Vagina (tissue), 2 donors: ENCODE results near the gene IL17RC. TPM values are rescaled to one million over a fixed set of nuclear protein-coding genes. Genes with fewer than 3 reads are reported as not detected.

Experiments used
- DNase-seq, 2 donors: peaks; one replicate each; pipeline ENCODE4 v3.0.0-alpha.2; 2017; ENCODE audit errors: extremely low spot score in 2 of 2
- H3K27ac ChIP-seq: fragments of 200-600 bp; sonication (generic); one replicate; pipeline ENCODE4 v1.5.1; 2019
- H3K27me3 ChIP-seq: fragments of 200-600 bp; sonication (generic); one replicate; pipeline ENCODE4 v1.5.1; 2019
- H3K36me3 ChIP-seq, 2 donors: fragments of 200-600 bp; sonication (generic); one replicate each; pipeline ENCODE4 v1.5.1; 2017 to 2019
- H3K4me1 ChIP-seq: fragments of 200-600 bp; sonication (generic); one replicate; pipeline ENCODE4 v1.5.1; 2019
- H3K4me3 ChIP-seq, 2 donors: fragments of 200-600 bp; sonication (generic); 1 replicate in 1 of 2; 2 replicates in 1 of 2; pipeline ENCODE4 v1.5.1; 2016 to 2019
- H3K9me3 ChIP-seq: fragments of 200-600 bp; sonication (generic); one replicate; pipeline ENCODE4 v1.5.1; 2019
- POLR2A ChIP-seq, 2 donors: fragments of 450-650 bp; IDR thresholded peaks; one replicate each; pipeline ENCODE4 v1.6.1; 2017; ENCODE audit warnings: antibody characterized with exemption in 2 of 2, mild to moderate bottlenecking in 2 of 2, moderate library complexity in 2 of 2
- POLR2AphosphoS5 ChIP-seq, 2 donors: sonication (generic); formaldehyde crosslinking; IDR thresholded peaks; one replicate each; pipeline ENCODE4 v1.9.0; 2017; ENCODE audit warnings: antibody characterized with exemption in 2 of 2, mild to moderate bottlenecking in 2 of 2, low read depth in 1 of 2; ENCODE audit not compliant: insufficient read depth in 1 of 2
- intact Hi-C: fragments of 100-400 bp; cut with DNase I; formaldehyde crosslinking; loops from one replicate; pipeline ENCODE4 v1.15.1; 2023
- total RNA-seq: library from RNA; depleted of rRNA; stranded (reverse); fragments of >200 nt; gene quantifications from one replicate; pipeline ENCODE4 v1.2.3, GENCODE V29; 2016
- TF ChIP-seq, protein P1 (sequence below), 3 experiments: fragments of 450-650 bp in 2 of 3; fragments of 200-600 bp in 1 of 3; sonication (generic) in 1 of 3; IDR thresholded peaks; one replicate each; pipeline ENCODE4 v1.5.1; 2017 to 2019; ENCODE audit warnings: antibody characterized with exemption in 3 of 3, mild to moderate bottlenecking in 2 of 3, moderate library complexity in 2 of 3

The IL17RC gene
- total RNA-seq, 1 donor from 2014 or later = 66.3 TPM

DNA sequence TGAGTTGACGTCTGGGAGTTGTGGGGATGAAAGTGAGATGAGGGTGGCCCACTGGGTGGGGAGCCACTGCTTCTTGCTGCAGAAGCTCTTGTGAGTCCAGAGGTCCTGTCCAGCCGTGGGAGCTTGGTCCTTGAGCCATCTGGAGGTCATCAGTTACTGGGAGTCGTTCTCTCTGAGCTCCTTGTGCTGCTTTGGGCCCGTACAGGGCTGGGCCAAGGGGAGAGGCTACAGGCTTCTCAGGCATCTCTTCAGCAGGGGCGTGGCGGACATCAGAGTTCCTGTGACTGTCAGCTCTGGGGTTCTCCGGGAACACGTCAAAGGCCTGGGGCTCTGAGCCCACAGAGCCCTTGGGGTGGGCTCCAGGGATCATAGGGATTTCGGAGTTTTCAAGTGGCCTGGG, 32.7 kb downstream of the IL17RC start:
- intact Hi-C loops = no loop called here
- Histone ChIP-seq H3K9me3 (no peaks in the 10 kb centered on the region), H3K4me3 (no peak overlapping the region), H3K36me3 (no peaks in the 10 kb centered on the region), H3K4me1 (peaks cover 36% of the 10 kb centered on the region), H3K27ac (no peak overlapping the region), H3K27me3 (no peaks in the 10 kb centered on the region)
- TF ChIP-seq POLR2AphosphoS5 (IDR thresholded peaks at IDR 0.05; ENCODE audit: insufficient read depth in 1 of 2, low read depth in 1 of 2) = no peak
- TF ChIP-seq, protein P1, sequence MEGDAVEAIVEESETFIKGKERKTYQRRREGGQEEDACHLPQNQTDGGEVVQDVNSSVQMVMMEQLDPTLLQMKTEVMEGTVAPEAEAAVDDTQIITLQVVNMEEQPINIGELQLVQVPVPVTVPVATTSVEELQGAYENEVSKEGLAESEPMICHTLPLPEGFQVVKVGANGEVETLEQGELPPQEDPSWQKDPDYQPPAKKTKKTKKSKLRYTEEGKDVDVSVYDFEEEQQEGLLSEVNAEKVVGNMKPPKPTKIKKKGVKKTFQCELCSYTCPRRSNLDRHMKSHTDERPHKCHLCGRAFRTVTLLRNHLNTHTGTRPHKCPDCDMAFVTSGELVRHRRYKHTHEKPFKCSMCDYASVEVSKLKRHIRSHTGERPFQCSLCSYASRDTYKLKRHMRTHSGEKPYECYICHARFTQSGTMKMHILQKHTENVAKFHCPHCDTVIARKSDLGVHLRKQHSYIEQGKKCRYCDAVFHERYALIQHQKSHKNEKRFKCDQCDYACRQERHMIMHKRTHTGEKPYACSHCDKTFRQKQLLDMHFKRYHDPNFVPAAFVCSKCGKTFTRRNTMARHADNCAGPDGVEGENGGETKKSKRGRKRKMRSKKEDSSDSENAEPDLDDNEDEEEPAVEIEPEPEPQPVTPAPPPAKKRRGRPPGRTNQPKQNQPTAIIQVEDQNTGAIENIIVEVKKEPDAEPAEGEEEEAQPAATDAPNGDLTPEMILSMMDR (IDR thresholded peaks at IDR 0.05) = no peak
- no peak for TF ChIP-seq POLR2A (IDR thresholded peaks at IDR 0.05)
- DNase-seq = no peak

DNA sequence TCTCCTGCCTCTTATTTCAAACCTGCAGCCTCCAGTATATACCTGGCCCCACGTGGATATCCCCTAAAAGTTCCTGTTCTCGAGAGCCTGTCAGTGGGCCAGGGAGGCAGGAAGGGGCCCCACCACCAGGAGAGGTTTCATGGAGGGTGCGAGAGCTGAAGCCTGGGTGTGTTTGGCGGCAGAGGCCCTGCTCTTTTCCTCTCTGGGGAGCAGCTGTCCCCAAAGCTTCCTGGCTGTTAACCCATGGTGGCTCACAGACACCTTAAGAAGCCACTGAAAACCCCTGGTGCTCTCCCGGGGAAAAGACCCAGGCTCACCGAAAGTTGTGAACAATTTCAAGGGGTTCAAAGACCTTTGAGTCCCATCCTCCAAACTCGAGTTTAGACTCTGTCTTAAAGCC, 34.2 kb downstream of the IL17RC start:
- H3K27me3 ChIP-seq = no peaks in the 10 kb centered on the region
- intact Hi-C loops = no loop called here
- H3K36me3 ChIP-seq = no peaks in the 10 kb centered on the region
- TF ChIP-seq, protein P1 (IDR thresholded peaks at IDR 0.05) = no peak
- TF ChIP-seq POLR2AphosphoS5 (IDR thresholded peaks at IDR 0.05; ENCODE audit: insufficient read depth in 1 of 2, low read depth in 1 of 2) (no peak), POLR2A (IDR thresholded peaks at IDR 0.05) (no peak)
- H3K4me1 ChIP-seq = peaks cover 27% of the 10 kb centered on the region
- no peak overlapping the region for H3K27ac ChIP-seq
- H3K4me3 ChIP-seq = peak overlapping the region in 1 of 2 donors; percentile 53
- DNase-seq = no peak
- no peaks in the 10 kb centered on the region for H3K9me3 ChIP-seq

DNA sequence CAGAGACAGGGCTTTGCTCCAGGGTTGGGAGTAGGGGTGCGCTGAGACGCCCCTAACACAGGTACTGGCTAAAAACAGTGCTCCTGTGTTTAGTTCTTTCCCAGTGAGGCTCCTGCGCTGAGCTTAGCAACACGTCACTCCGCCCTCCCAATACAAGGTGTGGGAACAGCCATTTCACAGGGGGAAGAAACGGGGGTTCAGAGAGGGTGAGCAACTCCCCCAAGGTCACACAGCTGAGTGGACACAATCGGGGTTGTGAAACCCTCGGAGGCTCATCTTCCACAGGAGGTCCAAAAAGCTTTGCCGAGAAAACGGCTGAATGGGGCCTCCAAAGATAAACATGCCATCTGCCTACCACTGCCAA, 34.7 kb downstream of the IL17RC start:
- H3K9me3 ChIP-seq = no peaks in the 10 kb centered on the region
- intact Hi-C loops = no loop called here
- H3K4me1 ChIP-seq = peaks cover 26% of the 10 kb centered on the region
- no peak for TF ChIP-seq POLR2AphosphoS5 (IDR thresholded peaks at IDR 0.05; ENCODE audit: insufficient read depth in 1 of 2, low read depth in 1 of 2)
- TF ChIP-seq, protein P1 (IDR thresholded peaks at IDR 0.05) = no peak
- TF ChIP-seq POLR2A (IDR thresholded peaks at IDR 0.05) = no peak
- peak overlapping the region; percentile 46 to 53 for H3K4me3 ChIP-seq
- H3K27ac ChIP-seq = no peak overlapping the region
- H3K36me3 ChIP-seq = no peaks in the 10 kb centered on the region
- H3K27me3 ChIP-seq = no peaks in the 10 kb centered on the region
- DNase-seq = no peak

DNA sequence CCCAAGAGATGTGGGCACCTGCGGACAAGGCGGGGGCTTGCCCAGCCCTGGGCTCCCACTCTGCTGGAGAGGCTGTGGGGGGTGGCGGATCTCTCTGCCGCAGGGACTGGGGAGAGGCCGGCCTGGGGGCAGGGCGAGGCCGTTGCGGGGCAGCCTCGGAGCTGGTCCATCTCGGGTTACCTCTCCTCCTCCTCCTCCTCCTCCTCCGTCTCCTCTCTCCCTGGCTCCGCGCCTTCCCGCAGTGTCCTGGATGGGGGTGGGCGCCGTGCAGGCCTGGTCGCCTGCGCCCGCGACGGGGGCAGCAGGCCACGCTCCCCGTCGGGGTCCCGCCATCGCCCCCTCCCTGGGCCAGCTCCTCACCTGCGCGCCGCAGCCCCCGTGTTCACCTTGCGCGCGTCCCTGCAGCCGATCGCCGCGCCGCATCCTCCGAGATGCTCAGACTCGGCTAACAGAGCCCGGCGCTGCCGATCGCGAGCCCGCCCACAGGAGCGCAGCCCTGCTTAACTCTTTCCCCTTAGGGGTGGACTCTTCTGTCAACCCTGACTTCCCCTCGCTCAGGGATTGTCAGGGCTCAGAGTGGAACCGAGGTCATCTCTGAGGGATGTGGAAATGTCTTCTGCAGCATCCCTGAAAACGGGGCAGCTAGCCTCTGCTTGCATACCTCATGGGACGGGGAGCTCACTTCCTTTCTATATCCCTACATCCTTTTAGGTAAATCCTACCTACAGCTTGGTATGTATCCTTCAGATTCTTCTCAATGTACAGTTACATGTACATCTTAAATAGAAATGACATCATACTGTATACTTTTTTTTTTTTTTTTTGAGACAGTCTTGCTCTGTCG, 35.3 kb downstream of the IL17RC start, which contains the start of gene PRRT3:
Gene PRRT3, minus strand, starts transcription at position 447 of the 844 bp plus-strand sequence. CDS start 2,293 bp downstream, outside the sequence.
- DNase-seq = no peak
- no peak for TF ChIP-seq POLR2A (IDR thresholded peaks at IDR 0.05)
- no peak for TF ChIP-seq POLR2AphosphoS5 (IDR thresholded peaks at IDR 0.05; ENCODE audit: insufficient read depth in 1 of 2, low read depth in 1 of 2)
- TF ChIP-seq, protein P1 (IDR thresholded peaks at IDR 0.05) = no peak
- Histone ChIP-seq H3K4me3 (peak within 1 kb of the TSS; percentile 46 to 53), H3K36me3 (no peaks in the 10 kb centered on the region), H3K4me1 (peaks cover 26% of the 10 kb centered on the region), H3K27me3 (no peaks in the 10 kb centered on the region), H3K9me3 (no peaks in the 10 kb centered on the region), H3K27ac (no peak within 1 kb of the TSS)
- intact Hi-C loops = no loop called here

DNA sequence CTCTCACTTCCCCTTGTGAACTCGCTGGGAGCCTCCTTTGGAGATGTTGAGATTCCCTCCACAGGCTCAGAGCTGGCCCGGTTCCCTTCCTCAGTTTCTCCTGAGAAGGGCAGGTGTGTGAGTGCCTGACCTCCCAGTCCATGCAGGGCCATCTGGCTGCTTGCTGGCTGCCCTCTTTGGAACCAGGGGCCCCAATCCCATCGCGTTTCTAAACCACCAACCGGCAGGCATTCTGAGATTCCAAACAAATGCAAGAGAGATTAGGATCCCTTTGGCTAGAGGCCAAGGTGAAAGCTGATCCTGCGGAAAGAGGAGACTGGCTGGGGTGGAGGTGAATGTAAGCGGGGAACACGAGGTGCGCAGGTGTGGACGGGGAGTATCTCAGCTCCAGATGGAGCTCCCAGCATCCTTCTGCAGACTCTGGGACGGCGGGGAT, 38.2 kb downstream of the IL17RC start:
- Histone ChIP-seq H3K4me1 (peaks cover 11% of the 10 kb centered on the region), H3K27me3 (no peaks in the 10 kb centered on the region), H3K9me3 (no peaks in the 10 kb centered on the region), H3K4me3 (no peak overlapping the region), H3K27ac (no peak overlapping the region), H3K36me3 (no peaks in the 10 kb centered on the region)
- intact Hi-C loops = no loop called here
- TF ChIP-seq POLR2A (IDR thresholded peaks at IDR 0.05) = no peak
- TF ChIP-seq, protein P1 (IDR thresholded peaks at IDR 0.05) = no peak
- no peak for TF ChIP-seq POLR2AphosphoS5 (IDR thresholded peaks at IDR 0.05; ENCODE audit: insufficient read depth in 1 of 2, low read depth in 1 of 2)
- no peak for DNase-seq
